ENCODE data around the gene ITSN1. TPM values are rescaled to one million over a fixed set of nuclear protein-coding genes. Genes with fewer than 3 reads are reported as not detected.

Gene ITSN1
- total RNA-seq, 4 donors from 2014 or later = 37.0 to 123 (median 61.1) TPM

DNA sequence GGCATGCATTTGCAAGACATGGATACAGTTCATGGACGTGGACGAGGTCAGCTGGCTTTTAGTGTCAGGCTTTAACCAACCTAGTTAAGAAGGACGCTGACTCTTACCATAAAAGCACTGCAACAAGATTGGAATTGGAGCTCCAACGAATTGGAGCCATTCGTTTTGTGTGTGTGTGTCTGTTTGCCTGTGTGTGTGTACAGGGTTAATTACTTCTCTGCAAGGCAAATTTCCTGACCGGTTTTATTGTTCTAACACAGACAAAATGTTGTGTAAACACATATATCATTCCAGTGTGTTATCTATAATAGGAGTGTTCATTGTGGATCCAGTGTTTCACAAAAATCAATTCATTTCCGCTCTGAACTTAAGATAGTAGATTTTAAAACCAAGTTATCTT, 7.9 kb downstream of the ITSN1 start:
- in situ Hi-C loops (cut with MboI; ENCODE audit: low pct_ligation_motif_present in 1 of 4, low pct_unique_long_range_greater_than_20kb in 1 of 4, low sequenced_read_pairs in 3 of 4) (loop anchor here in 1 of 4 donors (25.0 kb wide), 1 partner anchor 237 kb away; no protein-coding TSS in a partner anchor), intact Hi-C loops (cut with DNase I; ENCODE audit: low total_unique reads) (no loop called here)
- TF ChIP-seq EP300 (IDR thresholded peaks at IDR 0.05; ENCODE audit: low read depth) (no peak), POLR2AphosphoS5 (IDR thresholded peaks at IDR 0.05) (no peak), CTCF (IDR thresholded peaks at IDR 0.05) (no peak), POLR2A (IDR thresholded peaks at IDR 0.05) (no peak)
- no peaks in the 10 kb centered on the region for H3K9me3 ChIP-seq
- H3K4me1 ChIP-seq = peaks cover 4 to 56% (median 14%) of the 10 kb centered on the region in 4 donors
- no peak overlapping the region for H3K27ac ChIP-seq
- 58 to 80% methylated on average over 1 to 7 of the region's 7 CpGs for WGBS, 2 donors (ENCODE audit: low coverage in 1 of 2)
- no peak for DNase-seq
- no peak overlapping the region for H3K4me3 ChIP-seq
- no peaks in the 10 kb centered on the region for H3K27me3 ChIP-seq
- no peaks in the 10 kb centered on the region for H3K36me3 ChIP-seq

DNA sequence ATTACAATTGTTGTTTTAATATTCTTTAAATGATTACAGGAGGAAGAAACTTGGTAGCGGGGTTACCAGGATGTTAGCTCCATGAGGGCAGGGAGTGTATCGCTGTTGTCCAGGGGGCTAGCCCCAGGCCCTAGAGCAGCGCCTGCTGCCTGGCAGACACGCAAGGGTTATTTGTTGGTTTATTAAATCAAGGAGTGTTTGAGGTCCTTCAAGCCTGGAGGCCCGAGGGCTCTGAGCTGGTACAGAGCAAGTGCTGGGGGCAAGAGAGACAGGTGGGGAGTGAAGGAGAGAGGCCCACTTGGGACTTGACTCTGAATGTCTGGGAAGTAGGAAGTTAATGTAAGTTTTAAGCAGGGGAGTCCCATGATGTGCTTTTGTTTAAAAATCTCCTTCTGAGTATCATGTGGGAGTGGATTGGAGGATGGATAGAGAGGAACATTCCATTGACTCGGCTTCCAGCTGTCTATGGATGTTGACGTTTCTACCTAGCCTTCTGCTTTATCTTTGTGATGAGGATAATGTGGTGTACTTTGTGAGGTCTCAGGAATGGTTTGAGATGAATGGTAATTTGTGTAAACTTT, 8.7 kb downstream of the ITSN1 start:
- Histone ChIP-seq H3K27me3 (no peaks in the 10 kb centered on the region), H3K27ac (no peak overlapping the region), H3K4me3 (no peak overlapping the region), H3K9me3 (no peaks in the 10 kb centered on the region), H3K4me1 (peaks cover 7 to 56% (median 20%) of the 10 kb centered on the region in 4 donors), H3K36me3 (no peaks in the 10 kb centered on the region)
- intact Hi-C loops (cut with DNase I; ENCODE audit: low total_unique reads) (no loop called here), in situ Hi-C loops (cut with MboI; ENCODE audit: low pct_ligation_motif_present in 1 of 4, low pct_unique_long_range_greater_than_20kb in 1 of 4, low sequenced_read_pairs in 3 of 4) (loop anchor here in 1 of 4 donors (25.0 kb wide), 1 partner anchor 236 kb away; no protein-coding TSS in a partner anchor)
- TF ChIP-seq POLR2AphosphoS5 (IDR thresholded peaks at IDR 0.05) (no peak), CTCF (IDR thresholded peaks at IDR 0.05) (no peak), EP300 (IDR thresholded peaks at IDR 0.05; ENCODE audit: low read depth) (no peak), POLR2A (IDR thresholded peaks at IDR 0.05) (no peak)
- no peak for DNase-seq
- 65 to 81% methylated on average over 4 to 7 of the region's 7 CpGs for WGBS, 2 donors (ENCODE audit: low coverage in 1 of 2)

GRCh38 chr21:33651965-33652680, 9.8 kb downstream of the ITSN1 start:
- Histone ChIP-seq H3K9me3 (no peaks in the 10 kb centered on the region), H3K4me3 (no peak overlapping the region), H3K27me3 (no peaks in the 10 kb centered on the region), H3K27ac (no peak overlapping the region), H3K4me1 (peaks cover 15 to 58% (median 27%) of the 10 kb centered on the region in 4 donors), H3K36me3 (no peaks in the 10 kb centered on the region)
- intact Hi-C loops (cut with DNase I; ENCODE audit: low total_unique reads) (no loop called here), in situ Hi-C loops (cut with MboI; ENCODE audit: low pct_ligation_motif_present in 1 of 4, low pct_unique_long_range_greater_than_20kb in 1 of 4, low sequenced_read_pairs in 3 of 4) (loop anchor here in 1 of 4 donors (25.0 kb wide), 1 partner anchor 235 kb away; no protein-coding TSS in a partner anchor)
- no peak for DNase-seq
- TF ChIP-seq CTCF (IDR thresholded peaks at IDR 0.05) = no peak
- no peak for TF ChIP-seq POLR2A (IDR thresholded peaks at IDR 0.05)
- TF ChIP-seq POLR2AphosphoS5 (IDR thresholded peaks at IDR 0.05) = no peak
- no peak for TF ChIP-seq EP300 (IDR thresholded peaks at IDR 0.05; ENCODE audit: low read depth)
- 84 to 85% methylated on average over 8 of the region's 8 CpGs for WGBS, 2 donors (ENCODE audit: low coverage in 1 of 2)

- Histone ChIP-seq H3K36me3 (no peaks in the 10 kb centered on the region), H3K4me1 (peaks cover 13 to 68% (median 36%) of the 10 kb centered on the region in 4 donors), H3K27ac (no peak overlapping the region), H3K9me3 (no peaks in the 10 kb centered on the region), H3K27me3 (no peaks in the 10 kb centered on the region), H3K4me3 (no peak overlapping the region)
- intact Hi-C loops (cut with DNase I; ENCODE audit: low total_unique reads) = no loop called here
- DNase-seq = no peak
- in situ Hi-C loops (cut with MboI; ENCODE audit: low pct_ligation_motif_present in 1 of 4, low pct_unique_long_range_greater_than_20kb in 1 of 4, low sequenced_read_pairs in 3 of 4) = loop anchor here in 1 of 4 donors (25.0 kb wide), 1 partner anchor 233 kb away; no protein-coding TSS in a partner anchor
- 90 to 100% methylated on average over 2 to 4 of the region's 4 CpGs for WGBS, 2 donors (ENCODE audit: low coverage in 1 of 2)
- TF ChIP-seq POLR2A (IDR thresholded peaks at IDR 0.05) (no peak), CTCF (IDR thresholded peaks at IDR 0.05) (no peak), POLR2AphosphoS5 (IDR thresholded peaks at IDR 0.05) (no peak), EP300 (IDR thresholded peaks at IDR 0.05; ENCODE audit: low read depth) (no peak)
These were observed 12.1 kb downstream of the ITSN1 start for GRCh38 chr21:33654412-33654811.
